Stimulated activated CD4-positive, alpha-beta T cell treated with anti-CD3 and anti-CD28 coated beads, Interleukin-2, amount 100 ng/mL, for 4 hours (primary cell): Measurements from ENCODE around the gene BTK.

Experiments
- DNase-seq: peaks from one replicate; pipeline ENCODE4 v3.0.0-alpha.2; 2020; ENCODE audit warnings: low read depth

BTK gene

GRCh38 chrX:101385795-101386541 lies at the start of gene BTK:
TSS of gene BTK (minus strand) at chrX:101386191. CDS start at chrX:101375284, 10,907 bp downstream.
- DNase-seq = no peak

DNA sequence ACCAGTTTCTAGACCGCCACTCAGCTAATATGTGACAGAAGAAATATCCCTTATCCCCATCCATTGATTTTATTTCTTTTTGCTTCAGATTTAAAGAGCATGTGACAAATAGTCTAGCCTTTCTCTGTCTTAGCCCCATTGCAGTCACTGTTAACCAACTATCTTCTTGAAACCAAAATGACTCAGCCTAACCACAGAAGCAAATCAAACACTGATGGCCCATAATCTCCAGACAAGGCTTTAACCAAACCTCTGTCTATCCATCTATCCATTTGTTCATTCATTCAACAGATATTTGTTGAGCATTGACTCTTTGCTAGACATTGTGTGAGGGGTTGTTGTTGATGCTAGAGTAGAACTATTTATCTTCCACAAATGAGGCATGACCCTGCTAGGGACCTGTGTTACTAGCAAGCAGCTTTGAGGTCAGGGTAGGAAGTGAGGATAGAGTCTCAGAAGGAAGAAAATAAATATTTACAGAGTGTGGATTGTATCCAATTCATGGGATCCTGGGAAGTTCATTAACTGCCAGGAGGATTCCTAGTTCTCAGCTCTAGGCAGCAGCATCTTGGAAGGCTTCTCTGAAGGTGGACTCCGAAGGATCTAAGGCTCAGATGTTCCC lies 44.6 kb upstream of the BTK start:
- DNase-seq = no peak

- no peak for DNase-seq
Observed at GRCh38 chrX:101429934-101430333, 43.9 kb upstream of the BTK start.

DNA sequence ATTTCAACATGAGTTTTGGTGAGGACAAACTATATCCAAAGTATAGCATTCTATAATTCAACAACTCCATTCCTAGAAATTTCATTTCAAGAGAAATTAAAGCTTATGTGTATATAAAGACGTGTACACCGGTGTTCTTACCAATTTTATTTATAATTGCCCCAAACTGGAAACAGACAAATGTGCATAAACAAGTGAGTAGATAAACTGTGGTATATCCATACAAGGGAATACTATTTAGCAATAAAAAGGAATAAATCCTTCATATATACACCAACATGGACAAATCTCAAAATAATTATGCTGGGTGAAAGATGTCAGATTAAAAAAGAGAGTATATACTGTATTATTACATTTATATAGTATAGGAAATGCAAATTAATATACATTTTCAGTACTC lies 42.0 kb upstream of the BTK start:
- no peak for DNase-seq

DNA sequence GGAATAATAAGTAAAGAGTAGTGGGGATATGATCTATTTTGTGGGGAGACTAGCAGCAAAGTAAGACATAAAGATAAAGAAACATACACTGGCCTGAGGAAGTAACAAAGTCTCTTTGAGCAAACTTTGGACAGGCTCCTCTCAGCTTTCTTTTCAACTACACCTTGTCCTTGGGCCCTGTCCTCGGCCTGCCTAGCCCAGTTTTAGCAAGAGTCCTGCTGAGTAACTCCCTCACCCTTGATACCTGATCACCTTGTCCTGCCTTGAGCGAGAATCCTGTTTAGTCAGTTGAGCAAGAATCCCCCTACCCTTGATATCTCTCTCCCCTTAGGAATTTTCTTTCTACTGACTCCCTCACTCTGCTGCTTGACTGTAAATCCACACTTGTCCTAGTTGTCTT lies 33.5 kb upstream of the BTK start:
- DNase-seq = no peak

DNA sequence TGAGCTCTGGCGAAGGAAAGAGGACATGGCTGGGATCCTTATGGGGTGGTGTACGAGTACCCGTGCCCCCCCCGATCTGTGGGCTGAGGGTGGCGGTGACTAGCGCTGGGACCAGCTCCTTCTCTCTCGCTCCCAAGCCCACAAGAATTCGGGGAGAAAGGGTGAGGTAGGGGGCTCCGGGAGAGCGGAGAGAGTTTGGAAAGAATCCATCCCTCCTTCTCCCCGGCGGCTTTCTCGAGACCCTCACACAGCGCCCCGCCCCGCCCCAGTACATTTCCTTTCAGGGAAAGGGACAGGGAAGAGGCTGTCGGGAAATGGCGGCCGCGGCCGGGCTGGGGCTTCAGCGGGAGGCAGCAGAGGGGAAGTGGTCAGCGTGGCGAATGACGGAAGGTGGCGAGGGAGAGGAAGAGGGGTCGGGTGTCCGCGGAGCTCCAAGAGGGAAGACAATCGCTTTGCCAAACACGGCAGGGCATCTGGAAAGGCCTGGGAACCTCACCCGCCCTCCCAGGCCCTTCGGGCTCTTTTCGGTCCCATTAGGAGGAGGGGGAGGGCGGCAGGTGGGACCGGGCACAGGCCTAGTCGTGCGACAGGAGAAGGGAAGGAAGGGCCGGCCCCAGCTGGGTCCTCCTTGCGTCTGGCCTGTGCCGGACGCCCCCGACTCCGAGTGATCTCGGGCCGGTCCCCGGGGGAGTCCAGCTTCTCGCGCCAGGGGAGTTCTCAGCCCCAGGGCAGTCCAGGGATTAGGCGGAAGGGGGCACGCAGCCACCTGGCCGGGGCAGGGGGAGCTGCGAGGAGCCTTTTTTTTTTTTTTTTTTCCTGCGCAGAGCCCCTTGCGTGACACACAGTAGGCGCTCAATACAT lies 32.2 kb upstream of the BTK start:
- DNase-seq = no peak

- DNase-seq = no peak
Observed at GRCh38 chrX:101417190-101417589, 31.2 kb upstream of the BTK start.

DNA sequence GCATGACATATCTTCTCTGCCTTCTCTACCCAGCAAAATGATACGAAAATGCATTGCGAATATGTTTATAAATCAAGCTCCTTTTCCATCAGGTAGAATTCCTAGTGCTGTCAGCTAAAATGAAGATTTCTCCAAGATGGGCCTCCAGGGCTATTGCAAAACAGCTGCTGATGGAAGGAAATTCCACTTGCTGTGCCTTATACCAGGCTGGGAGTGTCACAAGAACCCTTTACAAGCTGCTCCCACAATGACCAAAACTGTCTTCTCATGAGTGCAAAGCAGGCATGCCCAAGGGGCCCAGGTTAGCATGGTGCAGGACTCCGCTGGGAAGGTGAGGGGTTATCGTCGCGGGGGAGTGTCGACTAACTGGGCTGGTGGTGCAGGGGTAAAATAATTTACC lies 30.7 kb upstream of the BTK start:
- DNase-seq = no peak

DNA sequence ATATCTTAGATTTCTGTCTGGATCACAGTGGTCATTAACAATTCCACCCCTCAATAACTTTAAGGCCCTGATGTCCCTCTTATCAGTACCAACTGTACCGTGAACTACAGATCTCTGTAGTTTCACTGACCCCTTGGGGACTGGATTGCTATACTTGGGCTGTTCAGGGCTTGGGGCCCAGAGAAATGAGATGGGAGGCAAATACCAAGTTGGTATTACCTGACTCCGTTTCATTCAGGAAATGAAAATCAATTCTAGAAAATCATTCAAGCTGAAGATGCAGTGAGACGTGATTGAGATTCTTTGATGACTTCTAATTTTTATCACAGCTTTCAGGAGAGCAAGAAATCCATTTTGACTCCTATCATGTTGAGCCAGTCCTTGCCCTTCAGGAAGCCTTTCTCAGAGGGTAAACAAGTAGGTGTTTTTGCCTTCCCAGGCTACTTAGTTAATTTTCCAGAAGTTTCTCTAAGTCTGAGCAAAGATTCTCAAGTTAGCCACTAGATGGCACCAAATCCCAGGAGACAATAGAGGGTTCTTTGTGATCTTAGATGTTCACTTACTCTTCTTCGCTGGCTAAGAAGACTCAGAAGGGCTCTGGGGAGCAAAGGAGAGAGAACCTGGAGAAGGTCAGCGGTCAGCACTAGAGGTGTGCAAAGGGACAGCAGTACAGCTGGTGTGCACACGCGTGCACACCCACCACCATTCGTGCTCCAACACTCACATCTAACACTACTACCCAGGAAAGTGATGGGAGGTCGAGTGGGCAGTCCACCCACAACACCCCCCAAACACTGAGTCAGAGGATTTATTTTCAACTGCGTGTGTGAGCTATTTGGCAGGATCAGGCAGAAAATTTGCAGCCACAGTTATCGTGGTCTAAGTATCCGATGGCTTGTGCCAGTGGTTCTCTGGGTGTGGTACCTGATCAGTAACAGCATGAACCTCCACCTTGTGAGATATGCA lies 29.5 kb upstream of the BTK start:
- no peak for DNase-seq

GRCh38 chrX:101411984-101412383 lies 26.0 kb upstream of the BTK start:
- DNase-seq = no peak

- DNase-seq = no peak
Observed at GRCh38 chrX:101410461-101410860, 24.5 kb upstream of the BTK start.

GRCh38 chrX:101409043-101409442 lies 23.1 kb upstream of the BTK start:
- DNase-seq = no peak

DNA sequence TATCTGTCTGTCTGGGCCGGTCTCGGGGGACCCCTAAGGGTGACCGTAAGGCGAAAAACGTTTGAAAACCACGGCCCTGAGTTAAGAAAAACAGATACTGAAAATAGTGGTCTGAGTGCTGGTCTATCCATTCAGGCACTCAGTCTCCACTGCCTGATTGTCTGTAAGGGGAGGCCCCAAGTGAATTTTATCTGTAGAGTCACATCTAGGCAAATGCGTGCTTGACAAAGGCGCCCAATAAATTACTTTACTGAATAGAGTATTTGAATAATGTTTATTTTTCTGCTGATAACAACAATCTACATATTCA lies 22.5 kb upstream of the BTK start:
- DNase-seq = no peak

DNA sequence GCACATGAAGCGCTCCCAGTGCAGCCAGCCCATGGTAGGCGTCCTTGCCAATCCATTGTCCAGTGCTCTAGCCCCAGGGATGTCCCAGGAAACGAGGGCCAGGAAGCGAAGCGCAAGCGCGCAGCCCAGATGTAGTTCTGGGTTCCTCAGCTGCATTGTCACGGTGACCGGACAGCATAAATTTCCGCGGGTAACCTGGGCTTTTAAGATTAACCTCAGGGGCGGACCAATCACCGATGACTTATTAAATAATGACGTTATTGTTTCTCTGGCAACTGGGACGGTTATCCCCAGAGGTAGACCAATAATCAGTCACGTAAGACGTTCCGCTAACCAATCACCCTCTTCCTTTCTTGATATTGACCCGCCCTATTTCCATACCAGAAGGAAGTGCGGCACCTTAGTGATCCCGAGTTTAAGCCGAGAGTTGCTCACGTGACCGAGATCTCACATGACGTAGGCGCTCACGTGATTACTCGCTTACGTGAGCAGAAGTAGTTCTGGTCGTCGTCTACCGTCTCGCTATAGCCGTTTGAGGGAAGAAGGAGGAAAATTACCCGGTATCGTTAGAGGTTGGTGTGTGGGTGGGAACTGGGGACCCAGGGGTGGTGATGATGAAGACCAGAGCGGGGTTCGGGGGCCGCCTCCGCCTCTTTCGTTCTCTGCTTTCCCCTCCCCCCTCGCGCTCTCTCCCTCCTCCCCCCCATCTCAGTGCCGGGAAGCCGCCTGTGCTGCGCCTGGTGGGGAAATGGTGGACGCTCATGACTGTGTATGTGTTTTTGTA lies 21.9 kb upstream of the BTK start, which contains the start of the genes GLA and HNRNPH2:
Gene GLA (minus strand): TSS at position 178 of the 784 bp plus-strand sequence. CDS start 22 bp downstream, at position 156.
Gene HNRNPH2 (plus strand): TSS at position 475 of the 784 bp plus-strand sequence. CDS start 3,767 bp downstream, outside the sequence.
- DNase-seq = peak; percentile 85

GRCh38 chrX:101407167-101407747 lies 21.3 kb upstream of the BTK start:
- DNase-seq = no peak

GRCh38 chrX:101399825-101400224 lies 13.8 kb upstream of the BTK start:
- DNase-seq = no peak

GRCh38 chrX:101398694-101399093 lies 12.7 kb upstream of the BTK start:
- no peak for DNase-seq

DNA sequence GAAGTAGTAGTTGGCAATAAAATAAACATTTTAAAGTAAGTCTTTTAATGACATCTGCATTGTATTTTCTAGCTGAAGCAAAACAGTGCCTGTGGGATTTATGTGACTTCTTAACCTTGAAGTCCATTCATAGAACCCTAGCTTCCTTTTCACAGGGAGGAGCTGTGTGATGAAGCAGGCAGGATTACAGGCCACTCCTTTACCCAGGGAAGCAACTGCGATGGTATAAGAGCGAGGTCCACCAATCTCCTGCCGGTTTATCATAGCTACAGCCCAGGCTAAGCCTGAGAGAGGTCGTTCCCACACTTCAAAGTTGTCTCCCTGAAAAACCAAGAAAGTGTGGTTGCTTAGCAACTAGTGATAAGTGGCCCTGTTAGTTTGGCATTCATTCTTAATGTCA lies 11.8 kb upstream of the BTK start:
- no peak for DNase-seq

- DNase-seq = no peak
Observed at GRCh38 chrX:101395789-101396188, 9.8 kb upstream of the BTK start.

DNA sequence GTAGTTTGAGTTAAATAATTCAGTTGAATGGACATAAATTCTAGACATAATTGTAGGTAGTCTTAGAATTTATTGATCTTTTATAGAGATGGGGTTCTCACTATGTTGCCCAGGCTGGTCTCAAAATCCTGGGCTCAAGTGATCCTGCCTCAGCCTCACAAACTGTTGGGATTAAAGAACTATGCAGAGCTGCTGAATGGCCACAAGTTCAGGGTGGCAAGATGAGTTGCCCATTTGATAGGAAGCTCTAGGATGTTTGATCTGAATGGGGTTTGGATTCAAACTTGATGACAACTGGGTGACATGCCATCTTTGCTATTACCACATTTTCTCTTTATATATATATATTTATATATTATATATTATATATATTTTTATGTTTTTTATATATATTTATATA lies 8.4 kb upstream of the BTK start:
- DNase-seq = no peak
